Measurements from ENCODE around the gene DLG4.
A peak's percentile ranks its signal among the peaks of the same experiment; 100 is the strongest.
"Not testable (repeated sequence)": the region's sequence is repeated elsewhere in the genome, so short reads cannot be mapped to it uniquely, and the experiment has no call there.

The DLG4 gene

GRCh38 chr17:7211491-7212273 lies 8.0 kb downstream of the DLG4 start:
- no peak for DNase-seq

GRCh38 chr17:7208754-7209460 lies 10.7 kb downstream of the DLG4 start:
- DNase-seq = no peak

- no peak for DNase-seq
These were observed 11.5 kb downstream of the DLG4 start for GRCh38 chr17:7208027-7208571.

GRCh38 chr17:7207120-7208001 lies 12.3 kb downstream of the DLG4 start:
- no peak for DNase-seq

- DNase-seq = no peak
These were observed 14.1 kb downstream of the DLG4 start for GRCh38 chr17:7205561-7205960.

GRCh38 chr17:7204828-7205461 lies 14.7 kb downstream of the DLG4 start:
- peak; percentile 99 for DNase-seq

DNA sequence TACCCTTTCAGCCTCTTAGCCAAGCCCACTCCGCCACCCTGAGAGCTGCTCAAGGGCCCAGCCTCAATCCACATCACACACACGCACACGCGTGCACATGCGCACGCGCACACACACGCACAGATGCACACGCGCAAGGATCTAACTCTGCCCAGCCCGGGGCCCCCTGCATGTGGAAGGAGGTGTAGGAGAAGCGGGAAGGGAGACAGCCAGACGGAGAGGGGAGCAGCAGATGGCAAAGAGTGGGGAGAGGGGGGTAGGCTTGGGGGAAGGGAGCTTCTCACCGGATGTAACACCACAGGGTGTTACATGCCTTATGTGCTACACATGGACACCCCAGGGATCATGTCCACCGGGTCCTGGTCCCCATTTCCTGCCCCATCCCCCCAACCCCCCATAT lies 15.3 kb downstream of the DLG4 start:
- DNase-seq = no peak

DNA sequence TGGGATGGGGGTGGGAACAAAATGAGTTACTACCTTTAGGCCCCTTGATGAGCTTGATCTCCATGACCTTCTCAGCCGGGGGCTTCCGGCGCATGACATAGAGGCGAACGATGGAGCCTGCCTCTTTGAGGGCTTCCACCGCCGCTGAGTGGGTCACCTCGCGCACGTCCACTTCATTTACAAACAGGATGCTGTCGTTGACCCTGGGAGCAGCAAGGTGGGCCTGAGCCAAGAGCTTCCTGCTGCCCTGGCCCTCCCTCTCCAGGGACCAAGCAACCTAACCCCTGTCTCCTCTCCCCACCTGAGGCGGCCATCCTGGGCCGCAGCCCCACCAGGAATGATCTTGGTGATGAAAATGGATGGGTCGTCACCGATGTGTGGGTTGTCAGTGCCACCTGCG lies 16.2 kb downstream of the DLG4 start:
- no peak for DNase-seq

GRCh38 chr17:7196651-7197401 lies 22.8 kb downstream of the DLG4 start:
- no peak for DNase-seq

- DNase-seq = no peak
These were observed 23.7 kb downstream of the DLG4 start for GRCh38 chr17:7195971-7196370.

- DNase-seq = no peak
These were observed 27.2 kb downstream of the DLG4 start for GRCh38 chr17:7192271-7192937.

DNA sequence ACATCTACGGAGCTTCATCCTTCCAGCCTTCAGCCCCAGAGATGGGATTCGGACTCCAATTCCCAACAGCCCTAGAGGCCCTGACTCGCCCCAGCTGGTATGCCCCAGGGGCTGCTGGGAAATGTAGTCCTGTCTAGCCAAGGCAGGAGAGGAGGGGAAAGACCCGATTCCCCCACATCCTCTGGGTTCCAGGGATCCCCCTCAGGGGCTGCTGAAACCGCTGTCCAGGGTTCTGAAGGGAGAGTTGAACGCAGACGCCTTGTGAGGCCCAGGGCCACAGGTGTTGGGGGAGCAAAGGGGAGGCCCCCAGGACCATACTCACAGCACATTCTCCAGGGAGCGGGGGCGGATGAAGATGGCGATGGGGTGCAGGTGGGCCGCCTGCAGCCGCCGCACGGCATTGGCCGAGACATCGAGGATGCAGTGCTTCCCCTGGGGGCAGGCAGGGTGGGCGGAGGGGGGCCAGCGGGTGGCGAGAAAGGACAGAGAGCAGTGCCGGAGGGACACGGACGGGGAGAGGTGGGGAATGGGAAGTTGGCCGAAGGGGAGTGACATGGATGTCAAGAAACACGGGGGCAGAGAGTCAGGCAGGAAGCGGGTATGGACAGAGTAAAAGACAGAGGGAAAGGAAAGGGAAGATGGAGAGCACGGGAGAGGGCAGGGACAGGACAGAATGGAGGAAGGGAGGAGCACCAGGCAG lies 27.9 kb downstream of the DLG4 start:
- peak; percentile 33 for DNase-seq

GRCh38 chr17:7191069-7191468 lies 28.6 kb downstream of the DLG4 start:
- no peak for DNase-seq

DNA sequence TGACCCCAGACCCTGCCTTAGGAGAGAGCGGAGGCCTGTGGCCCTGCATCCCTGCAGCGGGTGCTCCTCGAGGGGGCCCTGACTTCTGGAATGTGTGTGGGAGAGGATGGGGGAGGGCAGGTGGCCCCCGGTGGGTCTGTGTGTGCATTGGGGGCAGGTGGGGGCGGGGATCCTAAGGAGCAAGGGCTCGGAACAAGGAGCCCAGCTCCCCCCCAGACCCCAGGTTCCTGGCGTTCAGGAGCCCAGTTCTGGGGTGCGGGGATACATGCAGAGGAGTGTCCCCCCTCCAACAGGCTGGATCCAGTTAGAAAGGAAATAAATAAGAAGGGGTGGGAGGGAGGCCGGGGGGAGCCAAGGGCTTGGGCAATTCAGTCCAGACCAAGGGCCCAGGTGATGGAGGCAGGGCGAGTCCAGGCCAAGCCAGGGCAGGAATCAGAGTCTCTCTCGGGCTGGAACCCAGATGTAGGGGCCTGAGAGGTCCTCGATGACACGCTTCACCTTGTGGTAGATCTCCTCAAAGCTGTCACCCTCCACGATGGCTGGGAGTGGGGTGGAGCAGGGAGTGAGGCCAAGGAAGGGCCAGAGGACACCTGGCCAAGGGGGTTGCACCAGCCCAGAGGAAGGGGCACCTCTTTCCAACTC lies 29.2 kb downstream of the DLG4 start:
- no peak for DNase-seq

DNA sequence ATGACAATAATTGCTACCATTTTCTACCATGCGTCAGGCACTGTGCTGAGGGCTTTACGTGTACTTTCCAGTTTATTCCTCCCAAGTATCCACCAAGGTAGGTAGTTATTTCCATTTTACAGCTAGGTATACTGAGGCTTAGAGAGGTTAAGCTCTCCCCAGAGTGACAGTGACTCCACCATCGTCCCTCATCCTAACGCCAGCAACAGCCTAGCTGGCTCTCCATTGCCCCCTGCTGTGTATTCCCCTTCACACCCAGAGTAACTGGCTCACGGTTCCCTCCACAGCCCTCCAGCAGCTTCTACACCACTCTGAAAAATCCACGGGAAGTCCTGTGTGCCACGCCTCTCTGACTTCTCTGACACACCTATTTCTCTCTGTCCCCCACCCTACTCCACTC lies 33.4 kb downstream of the DLG4 start:
- no peak for DNase-seq

DNA sequence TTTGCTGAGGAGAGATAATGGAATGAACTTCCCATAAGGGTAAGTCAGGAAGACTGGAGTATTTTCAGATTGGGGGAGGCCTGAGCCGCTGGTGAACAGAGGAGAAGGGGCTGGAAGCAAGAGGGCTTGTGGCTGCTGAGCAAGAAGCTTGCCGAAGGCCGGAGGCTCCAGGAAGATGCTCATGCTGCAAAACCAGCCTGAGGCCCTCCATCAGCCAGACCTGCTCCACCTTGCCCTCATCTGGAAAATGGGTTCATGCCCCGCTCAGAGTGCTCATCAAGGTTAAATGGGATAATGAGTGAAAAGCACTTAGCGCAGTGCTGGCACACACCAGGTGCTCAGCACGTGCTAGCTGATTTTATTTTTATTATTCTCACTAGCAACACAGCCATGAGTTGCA lies 35.0 kb downstream of the DLG4 start:
- no peak for DNase-seq

DNA sequence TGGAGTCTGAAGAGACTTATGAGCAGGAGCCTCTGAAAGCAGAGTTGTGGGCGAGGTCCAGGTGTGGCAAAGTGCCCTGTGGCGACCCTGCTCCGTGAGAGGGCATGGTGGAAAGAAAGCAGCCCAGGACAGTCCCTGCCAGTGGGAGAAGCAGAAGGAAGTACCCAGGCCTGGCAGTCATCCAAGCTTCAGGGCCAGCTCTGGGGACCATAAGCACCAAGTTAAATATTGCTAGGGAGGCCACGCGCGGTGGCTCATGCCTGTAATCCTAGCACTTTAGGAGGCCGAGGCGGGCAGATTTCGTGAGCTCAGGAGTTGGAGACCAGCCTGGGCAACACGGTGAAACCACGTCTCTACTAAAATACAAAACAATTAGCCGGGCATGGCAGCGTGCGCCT lies 35.5 kb downstream of the DLG4 start:
- DNase-seq = no peak

- no peak for DNase-seq
These were observed 36.1 kb downstream of the DLG4 start for GRCh38 chr17:7183433-7184090.

DNA sequence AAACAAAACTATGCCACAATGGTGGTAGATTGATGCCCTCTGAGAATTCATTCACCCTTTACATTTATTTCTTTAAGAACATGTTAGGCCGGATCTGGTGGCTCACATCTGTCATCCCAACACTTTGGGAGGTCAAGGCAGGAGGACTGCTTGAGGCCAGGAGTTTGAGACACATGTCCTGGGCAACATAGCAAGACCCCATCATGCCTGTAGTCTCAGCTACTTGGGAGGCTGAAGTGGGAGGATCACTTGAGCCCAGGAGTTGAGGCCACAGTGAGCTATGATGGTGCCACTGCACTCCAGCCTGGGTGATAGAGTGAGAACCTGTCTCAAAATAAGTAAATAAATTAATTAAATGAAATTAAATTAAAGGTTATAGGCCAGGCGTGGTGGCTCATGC lies 37.5 kb downstream of the DLG4 start:
- not testable (repeated sequence) for DNase-seq
